Measurements from ENCODE around the gene TBC1D9. TPM values are rescaled to one million over a fixed set of nuclear protein-coding genes. Genes with fewer than 3 reads are reported as not detected.

TBC1D9 gene
- 43.1 and 50.1 TPM in 2 replicates for total RNA-seq

GRCh38 chr4:140756319-140757231 is at the start of gene TBC1D9:
Gene TBC1D9, minus strand, starts transcription at chr4:140756385. Its CDS starts 340 bp downstream, at chr4:140756045.

Other genes with a start within 250 kb of the TBC1D9 start
- 43.2 and 47.0 TPM in 2 replicates for gene ELMOD2, start 232.2 kb downstream of the TBC1D9 start, total RNA-seq
- gene UCP1, start 187.4 kb downstream of the TBC1D9 start, total RNA-seq = not detected in 2 replicates

All from uterine smooth muscle cell (primary cell).